K562 (cell line): ENCODE data around the gene FJX1. TPM values are rescaled to one million over a fixed set of nuclear protein-coding genes. Genes with fewer than 3 reads are reported as not detected.

Source experiments
- ATAC-seq: fragments of 200-7000 bp; cut with Tn5 transposase; 3 replicates; pipeline ENCODE4 v1.9.1; 2020; ENCODE audit warnings: moderate library complexity
- BruUV-seq: library from RNA; stranded (reverse); fragments of 400-500 nt; replicated peaks from 2 replicates; lab custom pipeline; 2021; lab: Mats Ljungman, UMichigan
- CTCF ChIA-PET: fragments of 300-600 bp; formaldehyde crosslinking; extraction: SDS; loops from one replicate; lab custom pipeline; 2021; ENCODE audit warnings: low intra/inter-chr PET ratio; lab: Yijun Ruan, JAX
- POLR2A ChIA-PET: fragments of 300-600, 350-650 bp; sonication (Branson Sonifier 250); formaldehyde crosslinking; extraction: SDS; loops from one replicate; lab custom pipeline; 2021; ENCODE audit warnings: antibody characterized with exemption, inconsistent platforms; lab: Yijun Ruan, JAX
- DNase-seq, 4 experiments: peaks; one replicate each; pipeline versions ENCODE4 v3.0.0 to v3.0.0-alpha.2; 2011 to 2018; ENCODE audit warnings: low spot score in 3 of 4, mixed read lengths in 3 of 4; ENCODE audit errors: extremely low read depth in 1 of 4
- FAIRE-seq: peaks from 2 replicates; lab custom pipeline; 2011; peaks lifted over from hg19 to GRCh38; lab: Jason Lieb, UNC
- H2AFZ ChIP-seq: 2 replicates; pipeline ENCODE4 v1.6.0; 2011; ENCODE audit warnings: low read depth, low read length, control low read depth, inconsistent platforms
- H3K27ac ChIP-seq: fragments of 200-600 bp; 3 replicates; pipeline ENCODE4 v1.8.0; 2011; ENCODE audit warnings: low read depth, mild to moderate bottlenecking, control low read depth, inconsistent platforms, low read length, moderate library complexity, mixed read lengths; ENCODE audit errors: extremely low read depth
- H3K27me3 ChIP-seq, 2 experiments: fragments of 300-600 bp in 1 of 2; 2 replicates in 1 of 2; 3 replicates in 1 of 2; pipeline versions ENCODE4 v1.6.0 to v1.8.0; 2011; ENCODE audit warnings: inconsistent platforms in 2 of 2, low read length in 2 of 2, mild to moderate bottlenecking in 1 of 2, mixed read lengths in 1 of 2, moderate library complexity in 1 of 2; ENCODE audit not compliant: control insufficient read depth in 2 of 2, insufficient read depth in 2 of 2
- H3K36me3 ChIP-seq: fragments of 300-600 bp; 3 replicates; pipeline ENCODE4 v1.8.0; 2011; ENCODE audit warnings: mild to moderate bottlenecking, low read length, inconsistent platforms; ENCODE audit not compliant: control insufficient read depth, insufficient read depth
- H3K4me1 ChIP-seq, 2 experiments: fragments of 200-600 bp in 1 of 2; replicated peaks in 1 of 2; 2 replicates in 1 of 2; 3 replicates in 1 of 2; pipeline versions ENCODE4 v1.5.1 to v1.8.0; 2011; ENCODE audit warnings: inconsistent platforms in 2 of 2, low read length in 2 of 2, mild to moderate bottlenecking in 1 of 2, mixed read lengths in 1 of 2, moderate library complexity in 1 of 2; ENCODE audit not compliant: control insufficient read depth in 2 of 2, insufficient read depth in 2 of 2
- H3K4me2 ChIP-seq: 2 replicates; pipeline ENCODE4 v1.6.1; 2011; ENCODE audit warnings: low read length, control low read depth, inconsistent platforms, mixed read lengths; ENCODE audit not compliant: insufficient read depth
- H3K4me3 ChIP-seq: fragments of 200-600 bp; sonication (generic), shearing (Covaris generic); 2 replicates; pipeline ENCODE4 v1.5.1; 2016; ENCODE audit warnings: control low read depth, inconsistent platforms
- H3K79me2 ChIP-seq: fragments of 200-600 bp; 3 replicates; pipeline ENCODE4 v1.8.0; 2011; ENCODE audit warnings: low read length, inconsistent platforms; ENCODE audit not compliant: control insufficient read depth, insufficient read depth
- H3K9ac ChIP-seq, 2 experiments: 2 replicates each; pipeline versions ENCODE4 v1.6.0 to v1.6.1; 2011; ENCODE audit warnings: low read depth in 2 of 2, low read length in 2 of 2, control low read depth in 1 of 2, inconsistent platforms in 1 of 2, mild to moderate bottlenecking in 1 of 2, mixed read lengths in 1 of 2; ENCODE audit not compliant: insufficient read depth in 1 of 2
- H3K9me1 ChIP-seq: one replicate; pipeline ENCODE4 v1.6.0; 2011; ENCODE audit warnings: inconsistent platforms, mild to moderate bottlenecking, low read length, moderate library complexity; ENCODE audit not compliant: control insufficient read depth, insufficient read depth
- H3K9me3 ChIP-seq: replicated peaks from 2 replicates; pipeline ENCODE4 v1.5.1; 2011; ENCODE audit warnings: low read depth, low read length, inconsistent platforms; ENCODE audit not compliant: control insufficient read depth, insufficient read depth
- H4K20me1 ChIP-seq: replicated peaks from 2 replicates; pipeline ENCODE4 v1.6.1; 2011; ENCODE audit warnings: low read length, inconsistent platforms, mixed read lengths; ENCODE audit not compliant: control insufficient read depth, insufficient read depth
- MAFG ChIP-seq: fragments of 450-650 bp; conservative IDR thresholded peaks from 2 replicates; pipeline ENCODE4 v1.6.1; 2016; ENCODE audit warnings: missing genetic modification characterization, missing compliant biosample characterization
- OTX1 ChIP-seq: fragments of 450-650 bp; formaldehyde crosslinking; IDR thresholded peaks from 2 replicates; pipeline ENCODE4 v1.4.0; 2022; ENCODE audit warnings: mild to moderate bottlenecking
- RUNX1 ChIP-seq: sonication (generic); IDR thresholded peaks from 2 replicates; pipeline ENCODE4 v1.6.1; 2016; ENCODE audit warnings: antibody characterized with exemption, low read depth
- YBX1 ChIP-seq: fragments of 450-650 bp; IDR thresholded peaks from 2 replicates; pipeline ENCODE4 v1.7.1; 2016; ENCODE audit warnings: mild to moderate bottlenecking
- ZSCAN29 ChIP-seq: fragments of 450-650 bp; IDR thresholded peaks from 2 replicates; pipeline ENCODE4 v1.6.1; 2017
- WGBS: fragments of 100-300 bp; shearing (Covaris generic); methylation state at CpG from one replicate; pipeline ENCODE4 v1.1.6; 2016; ENCODE audit warnings: low coverage, mixed read lengths; ENCODE audit not compliant: insufficient coverage; ENCODE audit errors: missing lambda C conversion rate; 5-methylcytosine and 5-hydroxymethylcytosine counted together
- in situ Hi-C: fragments of 300-500 bp; cut with MboI; formaldehyde crosslinking; loops from 4 replicates; pipeline ENCODE4 v1.15.0; 2018; ENCODE audit warnings: inconsistent platforms, mixed read lengths
- intact Hi-C: fragments of 100-400 bp; cut with micrococcal nuclease; formaldehyde crosslinking; loops from 2 replicates; pipeline ENCODE4 v1.14.2; 2022
- polyA plus RNA-seq, 8 experiments: library from polyadenylated mRNA; depleted of rRNA in 4 of 8; stranded (reverse) in 5 of 8; unstranded in 3 of 8; fragments of >200 nt; fragmentation: Nextera tagmentation in 2 of 8; fragmentation: Illumina TruSeq in 1 of 8; extraction: Ambion mirVana in 2 of 8; extraction: Trizol in 1 of 8; gene quantifications; 2 replicates each; pipeline versions ENCODE4 v1.2.1 to v1.2.3, GENCODE V29; 2011 to 2014; ENCODE audit warnings: inconsistent platforms in 1 of 8, missing spikeins in 1 of 8
- total RNA-seq, 7 experiments: library from RNA; depleted of rRNA in 6 of 7; stranded (reverse); fragments of >200 nt in 6 of 7; fragmentation: Illumina TruSeq in 2 of 7; extraction: Trizol in 2 of 7; gene quantifications; 2 replicates each; pipeline versions ENCODE4 v1.2.1 to v1.2.3, GENCODE V29; 2011 to 2021; ENCODE audit warnings: low replicate concordance in 1 of 7
- TF ChIP-seq, protein P1 (sequence below): fragments of 250-450 bp; sonication (Bioruptor Pico); IDR thresholded peaks from 2 replicates; pipeline ENCODE4 v1.6.1; 2021; ENCODE audit warnings: mild to moderate bottlenecking

The FJX1 gene
- total and polyA plus RNA-seq, 9 of the 15 experiments (the other 6 are each of a cell fraction or from before 2014, with no cell fraction given): 0.10 to 2.7 (median 0.72) TPM

DNA sequence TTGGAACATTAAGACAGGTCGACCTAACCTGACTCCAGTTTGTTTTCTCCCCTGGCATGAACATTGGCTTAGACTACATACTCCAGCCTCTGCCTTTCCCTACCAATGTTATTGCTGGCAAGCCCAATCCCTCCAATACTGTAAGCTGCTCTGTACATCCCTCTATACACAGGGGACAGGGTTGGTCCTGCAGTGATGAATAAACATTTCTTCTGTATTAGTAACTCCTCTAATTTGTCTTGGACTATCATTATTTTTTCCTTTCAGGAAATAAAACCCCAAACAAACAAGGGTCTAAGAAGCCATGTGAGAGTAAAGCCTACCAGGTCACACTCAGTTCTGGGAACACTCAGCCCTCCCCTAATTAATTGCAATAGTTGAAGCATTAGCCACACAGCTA is 35.1 kb upstream of the FJX1 start (continued):
- TF ChIP-seq RUNX1: no peak
- TF ChIP-seq, protein P1, sequence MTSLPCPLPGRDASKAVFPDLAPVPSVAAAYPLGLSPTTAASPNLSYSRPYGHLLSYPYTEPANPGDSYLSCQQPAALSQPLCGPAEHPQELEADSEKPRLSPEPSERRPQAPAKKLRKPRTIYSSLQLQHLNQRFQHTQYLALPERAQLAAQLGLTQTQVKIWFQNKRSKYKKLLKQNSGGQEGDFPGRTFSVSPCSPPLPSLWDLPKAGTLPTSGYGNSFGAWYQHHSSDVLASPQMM (CRISPR knock-in tag): no peak
- no peak for TF ChIP-seq ZSCAN29
- TF ChIP-seq YBX1: no peak

DNA sequence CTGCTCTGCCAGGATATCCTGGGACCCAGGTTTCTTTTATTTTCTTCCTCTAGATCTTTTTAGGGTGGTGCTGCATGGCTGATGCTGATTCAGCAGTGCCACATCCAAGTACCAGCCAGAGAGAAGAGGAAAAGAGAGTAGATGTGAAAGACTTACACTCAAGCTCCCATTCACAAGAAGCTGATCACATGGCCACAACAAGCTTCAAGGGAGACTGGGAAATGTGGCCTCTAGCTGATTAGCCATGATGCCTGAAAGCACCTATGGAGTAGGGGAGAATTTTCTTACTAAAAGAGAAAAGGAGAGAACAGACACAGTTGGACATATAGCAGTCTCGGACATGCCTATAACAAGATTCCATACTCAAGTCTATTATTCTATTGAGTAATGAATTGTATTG is 34.4 kb upstream of the FJX1 start:
- H3K79me2 ChIP-seq: no peaks in the 10 kb centered on the region
- H3K4me2 ChIP-seq: no peak overlapping the region
- ChIA-PET POLR2A (interaction anchor here (0.6 kb wide), 1 partner anchor 1184 kb away, joined by 3 read pairs; no protein-coding TSS in a partner anchor), CTCF (no interaction called here)
- intact Hi-C loops: no loop called here
- no peak overlapping the region for H3K9ac ChIP-seq
- WGBS: 11% methylated on average over 1 of the region's 1 CpG
- ATAC-seq: no peak
- H3K9me1 ChIP-seq: no peaks in the 10 kb centered on the region
- no peaks in the 10 kb centered on the region for H4K20me1 ChIP-seq
- no peak overlapping the region for H2AFZ ChIP-seq
- 0 out of 2 replicates have a peak, but pooled peaks have one; percentile 18 for TF ChIP-seq MAFG (tag)
- TF ChIP-seq OTX1 (CRISPR knock-in tag): no peak
- TF ChIP-seq, all 486 proteins: peak for 1
- in situ Hi-C loops: no loop called here
- Histone ChIP-seq H3K27me3 (peaks cover 0 to 4% of the 10 kb centered on the region in 2 experiments; a peak in 1 of 5 replicates), H3K4me3 (no peak overlapping the region), H3K36me3 (no peaks in the 10 kb centered on the region), H3K27ac (no peak overlapping the region), H3K9me3 (no peaks in the 10 kb centered on the region), H3K4me1 (peaks cover 0 to 11% of the 10 kb centered on the region in 2 experiments; a peak in 3 of 5 replicates)
- no TSS peak for BruUV-seq
- DNase-seq: no peak
- no peak for FAIRE-seq
